ENCODE results near the gene LRRC4C. TPM values are rescaled to one million over a fixed set of nuclear protein-coding genes. Genes with fewer than 3 reads are reported as not detected.

Gene LRRC4C
- total RNA-seq, 3 donors from 2014 or later (not counting 1 experiment from before 2014, with no cell fraction given): not detected

- H3K4me1 Mint-ChIP-seq: no peaks in the 10 kb centered on the region
- no peak overlapping the region for H3K27ac Mint-ChIP-seq
- H3K27me3 Mint-ChIP-seq (ENCODE audit: low read depth in 2 of 2): no peaks in the 10 kb centered on the region
- TF ChIP-seq, protein P1, sequence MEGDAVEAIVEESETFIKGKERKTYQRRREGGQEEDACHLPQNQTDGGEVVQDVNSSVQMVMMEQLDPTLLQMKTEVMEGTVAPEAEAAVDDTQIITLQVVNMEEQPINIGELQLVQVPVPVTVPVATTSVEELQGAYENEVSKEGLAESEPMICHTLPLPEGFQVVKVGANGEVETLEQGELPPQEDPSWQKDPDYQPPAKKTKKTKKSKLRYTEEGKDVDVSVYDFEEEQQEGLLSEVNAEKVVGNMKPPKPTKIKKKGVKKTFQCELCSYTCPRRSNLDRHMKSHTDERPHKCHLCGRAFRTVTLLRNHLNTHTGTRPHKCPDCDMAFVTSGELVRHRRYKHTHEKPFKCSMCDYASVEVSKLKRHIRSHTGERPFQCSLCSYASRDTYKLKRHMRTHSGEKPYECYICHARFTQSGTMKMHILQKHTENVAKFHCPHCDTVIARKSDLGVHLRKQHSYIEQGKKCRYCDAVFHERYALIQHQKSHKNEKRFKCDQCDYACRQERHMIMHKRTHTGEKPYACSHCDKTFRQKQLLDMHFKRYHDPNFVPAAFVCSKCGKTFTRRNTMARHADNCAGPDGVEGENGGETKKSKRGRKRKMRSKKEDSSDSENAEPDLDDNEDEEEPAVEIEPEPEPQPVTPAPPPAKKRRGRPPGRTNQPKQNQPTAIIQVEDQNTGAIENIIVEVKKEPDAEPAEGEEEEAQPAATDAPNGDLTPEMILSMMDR (IDR thresholded peaks at IDR 0.05): no peak
- H3K4me3 Mint-ChIP-seq: no peak overlapping the region
- Histone ChIP-seq H3K27ac (ENCODE audit: low read length) (no peak overlapping the region), H3K27me3 (ENCODE audit: control insufficient read depth, insufficient read depth, low read length) (no peaks in the 10 kb centered on the region), H3K9me3 (ENCODE audit: control insufficient read depth, insufficient read depth, low read length) (peaks cover 14% of the 10 kb centered on the region), H3K36me3 (ENCODE audit: control insufficient read depth, insufficient read depth, low read length) (no peaks in the 10 kb centered on the region), H3K4me3 (ENCODE audit: low read length) (no peak overlapping the region), H3K4me1 (ENCODE audit: control insufficient read depth, insufficient read depth, low read length) (no peaks in the 10 kb centered on the region)
- intact Hi-C loops (cut with micrococcal nuclease): no loop called here
- WGBS (ENCODE audit: insufficient coverage): 87% methylated on average over 10 of the region's 10 CpGs
- DNase-seq (no peak), ATAC-seq (no peak)
- peaks cover 6% of the 10 kb centered on the region for H3K36me3 Mint-ChIP-seq
- peaks cover 25 to 32% of the 10 kb centered on the region in 2 donors for H3K9me3 Mint-ChIP-seq
These were observed 213.6 kb downstream of the LRRC4C start for GRCh38 chr11:41245704-41246398.

DNA sequence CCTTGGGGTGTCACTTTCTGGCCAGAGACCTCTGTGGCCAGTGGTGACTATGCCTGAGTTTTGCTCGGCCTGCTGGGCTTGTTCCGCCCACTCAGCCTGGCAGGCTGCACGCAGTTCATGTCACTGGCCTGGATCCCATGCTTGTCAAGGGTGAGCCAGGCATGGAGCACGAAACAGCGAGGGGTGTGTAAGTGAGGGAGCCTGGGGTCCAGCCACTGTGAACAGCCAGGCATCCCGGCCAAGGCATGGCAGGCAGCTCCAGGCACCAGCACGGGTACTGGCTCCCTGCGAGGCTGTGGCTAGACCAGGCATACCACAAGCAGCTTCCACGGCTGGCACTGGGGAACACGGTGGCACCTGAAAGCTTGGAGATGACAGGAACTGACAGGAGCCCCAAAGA is 214.3 kb downstream of the LRRC4C start:
- no peaks in the 10 kb centered on the region for H3K4me1 ChIP-seq (ENCODE audit: control insufficient read depth, insufficient read depth, low read length)
- peaks cover 27 to 38% of the 10 kb centered on the region in 2 donors for H3K9me3 Mint-ChIP-seq
- no peak for ATAC-seq
- TF ChIP-seq, protein P1 (IDR thresholded peaks at IDR 0.05): no peak
- no peaks in the 10 kb centered on the region for H3K4me1 Mint-ChIP-seq
- intact Hi-C loops (cut with micrococcal nuclease): no loop called here
- H3K27me3 Mint-ChIP-seq (ENCODE audit: low read depth in 2 of 2): no peaks in the 10 kb centered on the region
- 85% methylated on average over 10 of the region's 10 CpGs for WGBS (ENCODE audit: insufficient coverage)
- H3K4me3 Mint-ChIP-seq: no peak overlapping the region
- H3K27ac Mint-ChIP-seq: no peak overlapping the region
- no peaks in the 10 kb centered on the region for H3K36me3 ChIP-seq (ENCODE audit: control insufficient read depth, insufficient read depth, low read length)
- peaks cover 6% of the 10 kb centered on the region for H3K36me3 Mint-ChIP-seq
- H3K27ac ChIP-seq (ENCODE audit: low read length): no peak overlapping the region
- H3K4me3 ChIP-seq (ENCODE audit: low read length): no peak overlapping the region
- no peaks in the 10 kb centered on the region for H3K27me3 ChIP-seq (ENCODE audit: control insufficient read depth, insufficient read depth, low read length)
- DNase-seq: no peak
- peaks cover 14% of the 10 kb centered on the region for H3K9me3 ChIP-seq (ENCODE audit: control insufficient read depth, insufficient read depth, low read length)

- Mint-ChIP-seq H3K27me3 (ENCODE audit: low read depth in 2 of 2) (no peaks in the 10 kb centered on the region), H3K4me1 (no peaks in the 10 kb centered on the region), H3K4me3 (no peak overlapping the region), H3K36me3 (peaks cover 16% of the 10 kb centered on the region), H3K27ac (no peak overlapping the region), H3K9me3 (peaks cover 10 to 18% of the 10 kb centered on the region in 2 donors)
- WGBS (ENCODE audit: insufficient coverage): 80% methylated on average over 4 of the region's 6 CpGs
- no peaks in the 10 kb centered on the region for H3K36me3 ChIP-seq (ENCODE audit: control insufficient read depth, insufficient read depth, low read length)
- H3K27ac ChIP-seq (ENCODE audit: low read length): no peak overlapping the region
- intact Hi-C loops (cut with micrococcal nuclease): no loop called here
- no peak for ATAC-seq
- H3K27me3 ChIP-seq (ENCODE audit: control insufficient read depth, insufficient read depth, low read length): no peaks in the 10 kb centered on the region
- H3K9me3 ChIP-seq (ENCODE audit: control insufficient read depth, insufficient read depth, low read length): no peaks in the 10 kb centered on the region
- H3K4me1 ChIP-seq (ENCODE audit: control insufficient read depth, insufficient read depth, low read length): no peaks in the 10 kb centered on the region
- DNase-seq: no peak
- H3K4me3 ChIP-seq (ENCODE audit: low read length): no peak overlapping the region
- TF ChIP-seq, protein P1 (IDR thresholded peaks at IDR 0.05): no peak
These were observed 222.1 kb downstream of the LRRC4C start for GRCh38 chr11:41237382-41237781.

GRCh38 chr11:41235668-41236067 is 223.8 kb downstream of the LRRC4C start:
- intact Hi-C loops (cut with micrococcal nuclease): no loop called here

More at GRCh38 chr11:41235668-41236067, 223.8 kb downstream of the LRRC4C start:
- H3K4me3 Mint-ChIP-seq: no peak overlapping the region
- no peaks in the 10 kb centered on the region for H3K4me1 ChIP-seq (ENCODE audit: control insufficient read depth, insufficient read depth, low read length)
- no peak overlapping the region for H3K4me3 ChIP-seq (ENCODE audit: low read length)
- H3K27ac ChIP-seq (ENCODE audit: low read length): no peak overlapping the region
- no peaks in the 10 kb centered on the region for H3K9me3 ChIP-seq (ENCODE audit: control insufficient read depth, insufficient read depth, low read length)
- no peaks in the 10 kb centered on the region for H3K27me3 Mint-ChIP-seq (ENCODE audit: low read depth in 2 of 2)
- WGBS (ENCODE audit: insufficient coverage): no CpG with 5 or more reads among the region's 1 CpG
- TF ChIP-seq, protein P1 (IDR thresholded peaks at IDR 0.05): no peak
- no peaks in the 10 kb centered on the region for H3K27me3 ChIP-seq (ENCODE audit: control insufficient read depth, insufficient read depth, low read length)
- no peaks in the 10 kb centered on the region for H3K4me1 Mint-ChIP-seq
- H3K9me3 Mint-ChIP-seq: peaks cover 8 to 18% of the 10 kb centered on the region in 2 donors
- peaks cover 16% of the 10 kb centered on the region for H3K36me3 Mint-ChIP-seq
- ATAC-seq (no peak), DNase-seq (no peak)
- no peaks in the 10 kb centered on the region for H3K36me3 ChIP-seq (ENCODE audit: control insufficient read depth, insufficient read depth, low read length)
- no peak overlapping the region for H3K27ac Mint-ChIP-seq

Measured in natural killer cell (primary cell).